Nephron progenitor cell (in vitro differentiated cells): Measurements from ENCODE around the gene SLC6A12.

Source experiments
- DNase-seq: peaks from one replicate; pipeline ENCODE4 v3.0.0; 2021
- H3K27ac Mint-ChIP-seq: 2 replicates; pipeline ENCODE4 v1.8.0; 2021; ENCODE audit warnings: mild to moderate bottlenecking, moderate library complexity, mixed read lengths
- H3K27me3 Mint-ChIP-seq: 2 replicates; pipeline ENCODE4 v1.8.0; 2021; ENCODE audit warnings: mild to moderate bottlenecking, low read depth, mixed read lengths; ENCODE audit not compliant: poor library complexity
- H3K36me3 Mint-ChIP-seq: 2 replicates; pipeline ENCODE4 v1.8.0; 2021; ENCODE audit warnings: low read depth, mixed read lengths
- H3K4me1 Mint-ChIP-seq: 2 replicates; pipeline ENCODE4 v1.8.0; 2021; ENCODE audit warnings: mixed read lengths
- H3K4me3 Mint-ChIP-seq: 2 replicates; pipeline ENCODE4 v1.8.0; 2021; ENCODE audit warnings: mild to moderate bottlenecking, moderate library complexity, mixed read lengths
- H3K9me3 Mint-ChIP-seq: 2 replicates; pipeline ENCODE4 v1.8.0; 2021; ENCODE audit warnings: mild to moderate bottlenecking, moderate library complexity, mixed read lengths
- CTCF ChIP-seq: fragments of 200-600 bp; sonication (generic); IDR thresholded peaks from 2 replicates; pipeline ENCODE4 v1.5.0; 2021; ENCODE audit warnings: antibody characterized with exemption

Gene SLC6A12

GRCh38 chr12:208813-209212 is 5.1 kb downstream of the SLC6A12 start:
- no peak overlapping the region for H3K4me3 Mint-ChIP-seq
- H3K27ac Mint-ChIP-seq = no peak overlapping the region
- no peaks in the 10 kb centered on the region for H3K9me3 Mint-ChIP-seq
- no peak for DNase-seq
- H3K4me1 Mint-ChIP-seq = peaks cover 69% of the 10 kb centered on the region
- no peaks in the 10 kb centered on the region for H3K36me3 Mint-ChIP-seq
- TF ChIP-seq CTCF = no peak
- peaks cover 38% of the 10 kb centered on the region for H3K27me3 Mint-ChIP-seq

DNA sequence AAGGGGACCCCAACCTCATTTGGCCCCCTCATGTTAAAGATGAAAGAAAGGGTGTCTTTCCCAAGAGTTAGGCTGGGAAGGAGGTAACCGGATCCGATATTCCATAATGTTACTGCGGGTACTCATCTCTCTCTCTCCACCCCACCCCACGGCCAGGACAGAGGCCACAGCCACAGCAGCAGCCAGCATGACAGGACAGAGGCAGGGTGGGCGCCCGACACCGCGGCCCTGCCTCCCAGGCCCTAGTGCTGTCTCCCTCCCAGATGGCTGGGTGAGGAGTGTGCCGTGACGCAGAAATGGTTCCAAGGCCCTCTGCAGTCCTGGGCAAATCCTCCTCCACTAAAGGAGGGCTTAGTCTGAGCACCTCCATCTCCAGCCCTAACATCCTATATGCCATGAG is 6.2 kb downstream of the SLC6A12 start:
- no peak for TF ChIP-seq CTCF
- peaks cover under 1% of the 10 kb centered on the region for H3K9me3 Mint-ChIP-seq
- peaks cover 44% of the 10 kb centered on the region for H3K27me3 Mint-ChIP-seq
- H3K27ac Mint-ChIP-seq = no peak overlapping the region
- no peak overlapping the region for H3K4me3 Mint-ChIP-seq
- no peak for DNase-seq
- no peaks in the 10 kb centered on the region for H3K36me3 Mint-ChIP-seq
- H3K4me1 Mint-ChIP-seq = peaks cover 60% of the 10 kb centered on the region

DNA sequence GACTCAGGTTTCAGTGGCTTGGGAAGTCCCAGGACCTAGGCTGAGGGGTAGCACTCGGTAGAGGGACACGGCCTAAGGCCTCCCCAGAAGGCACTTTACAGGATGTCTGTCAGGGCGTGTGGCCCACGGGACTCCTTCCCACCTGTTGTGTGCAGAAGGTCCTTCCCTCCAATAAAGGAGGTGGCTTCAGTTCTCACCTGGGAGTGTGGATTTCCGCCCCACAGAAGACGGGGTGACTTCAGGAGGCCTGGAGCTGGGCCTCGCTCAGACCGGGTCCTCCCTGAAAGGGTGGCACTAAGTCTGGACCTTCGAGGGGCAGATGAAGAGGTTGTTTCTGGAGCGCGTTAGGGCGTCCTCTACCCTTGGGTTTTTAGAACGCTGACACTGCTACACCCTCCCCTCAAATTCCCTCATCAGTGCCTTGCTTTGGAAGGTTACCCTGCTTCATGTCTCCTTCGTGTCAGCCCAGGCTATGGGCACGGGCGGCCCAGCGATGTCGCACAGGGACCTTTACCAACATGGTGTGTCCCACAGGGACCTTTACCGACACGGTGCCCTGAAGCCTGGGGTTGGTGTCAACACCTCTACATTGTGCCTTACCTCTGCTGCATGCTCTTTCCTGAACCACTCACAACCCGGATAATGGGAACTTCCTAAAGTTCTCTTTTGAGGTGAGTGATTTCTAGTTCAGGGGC is 7.1 kb downstream of the SLC6A12 start:
- Mint-ChIP-seq H3K27ac (no peak overlapping the region), H3K36me3 (no peaks in the 10 kb centered on the region), H3K27me3 (peaks cover 47% of the 10 kb centered on the region), H3K4me3 (no peak overlapping the region), H3K4me1 (peaks cover 60% of the 10 kb centered on the region), H3K9me3 (peaks cover 4% of the 10 kb centered on the region)
- DNase-seq = no peak
- no peak for TF ChIP-seq CTCF

DNA sequence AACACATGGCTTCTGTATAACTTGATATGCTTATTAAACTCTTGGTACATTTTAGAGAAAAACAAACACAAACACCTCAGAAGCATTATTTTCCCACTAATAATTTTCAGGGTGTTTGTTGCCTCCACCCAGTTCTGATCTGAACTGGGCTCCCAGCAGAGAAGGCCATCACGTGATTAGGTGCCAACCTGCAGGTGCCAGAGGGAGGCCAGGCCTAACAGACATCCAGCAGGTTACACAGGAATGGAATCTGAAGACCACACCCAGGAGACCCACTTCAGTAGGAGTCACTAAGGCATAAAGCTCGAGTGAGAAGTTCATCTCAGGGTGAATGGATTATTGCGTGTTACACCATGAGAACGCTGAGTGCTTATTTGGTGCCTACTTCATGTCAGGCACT is 8.9 kb downstream of the SLC6A12 start:
- Mint-ChIP-seq H3K36me3 (no peaks in the 10 kb centered on the region), H3K27ac (no peak overlapping the region), H3K4me1 (peaks cover 53% of the 10 kb centered on the region), H3K27me3 (peaks cover 65% of the 10 kb centered on the region), H3K4me3 (no peak overlapping the region), H3K9me3 (peaks cover 4% of the 10 kb centered on the region)
- DNase-seq = no peak
- no peak for TF ChIP-seq CTCF

GRCh38 chr12:204261-204678 is 9.7 kb downstream of the SLC6A12 start:
- no peak overlapping the region for H3K27ac Mint-ChIP-seq
- peak overlapping the region; percentile 80 for H3K4me3 Mint-ChIP-seq
- peaks cover 4% of the 10 kb centered on the region for H3K9me3 Mint-ChIP-seq
- no peaks in the 10 kb centered on the region for H3K36me3 Mint-ChIP-seq
- TF ChIP-seq CTCF = no peak
- no peak for DNase-seq
- peaks cover 53% of the 10 kb centered on the region for H3K4me1 Mint-ChIP-seq
- H3K27me3 Mint-ChIP-seq = peaks cover 71% of the 10 kb centered on the region
